ENCODE results near the gene NBAS. TPM values are rescaled to one million over a fixed set of nuclear protein-coding genes. Genes with fewer than 3 reads are reported as not detected.
"Not testable (repeated sequence)": the region's sequence is repeated elsewhere in the genome, so short reads cannot be mapped to it uniquely, and the experiment has no call there.

Gene NBAS
- total RNA-seq, 1 experiment from 2014 or later: 19.7 TPM

GRCh38 chr2:15241929-15242328 lies 319.2 kb downstream of the NBAS start:
- in situ Hi-C loops (cut with HindIII; ENCODE audit: low pct_unique_long_range_greater_than_20kb, low sequenced_read_pairs): no loop called here
- no peak for DNase-seq (ENCODE audit: low read depth)

- no peak for DNase-seq (ENCODE audit: low read depth)
- in situ Hi-C loops (cut with HindIII; ENCODE audit: low pct_unique_long_range_greater_than_20kb, low sequenced_read_pairs): no loop called here
Measured at GRCh38 chr2:15241201-15241600, 319.9 kb downstream of the NBAS start.

- in situ Hi-C loops (cut with HindIII; ENCODE audit: low pct_unique_long_range_greater_than_20kb, low sequenced_read_pairs): no loop called here
- no peak for DNase-seq (ENCODE audit: low read depth)
Measured at GRCh38 chr2:15238028-15238427, 323.1 kb downstream of the NBAS start.

GRCh38 chr2:15230599-15231192 lies 330.4 kb downstream of the NBAS start:
- DNase-seq (ENCODE audit: low read depth): no peak
- in situ Hi-C loops (cut with HindIII; ENCODE audit: low pct_unique_long_range_greater_than_20kb, low sequenced_read_pairs): no loop called here

GRCh38 chr2:15226661-15227060 lies 334.5 kb downstream of the NBAS start:
- DNase-seq (ENCODE audit: low read depth): no peak
- in situ Hi-C loops (cut with HindIII; ENCODE audit: low pct_unique_long_range_greater_than_20kb, low sequenced_read_pairs): no loop called here

- no peak for DNase-seq (ENCODE audit: low read depth)
- in situ Hi-C loops (cut with HindIII; ENCODE audit: low pct_unique_long_range_greater_than_20kb, low sequenced_read_pairs): no loop called here
Measured at GRCh38 chr2:15225131-15225530, 336.0 kb downstream of the NBAS start.

GRCh38 chr2:15224641-15225040 lies 336.5 kb downstream of the NBAS start:
- in situ Hi-C loops (cut with HindIII; ENCODE audit: low pct_unique_long_range_greater_than_20kb, low sequenced_read_pairs): no loop called here

GRCh38 chr2:15223887-15224286 lies 337.2 kb downstream of the NBAS start:
- in situ Hi-C loops (cut with HindIII; ENCODE audit: low pct_unique_long_range_greater_than_20kb, low sequenced_read_pairs): no loop called here
- peak; percentile 22 for DNase-seq (ENCODE audit: low read depth)

More at GRCh38 chr2:15224641-15225040, 336.5 kb downstream of the NBAS start:
- no peak for DNase-seq (ENCODE audit: low read depth)

GRCh38 chr2:15222856-15223255 lies 338.3 kb downstream of the NBAS start:
- in situ Hi-C loops (cut with HindIII; ENCODE audit: low pct_unique_long_range_greater_than_20kb, low sequenced_read_pairs): no loop called here
- DNase-seq (ENCODE audit: low read depth): no peak

- in situ Hi-C loops (cut with HindIII; ENCODE audit: low pct_unique_long_range_greater_than_20kb, low sequenced_read_pairs): no loop called here
- no peak for DNase-seq (ENCODE audit: low read depth)
Measured at GRCh38 chr2:15220603-15221002, 340.5 kb downstream of the NBAS start.

- in situ Hi-C loops (cut with HindIII; ENCODE audit: low pct_unique_long_range_greater_than_20kb, low sequenced_read_pairs): no loop called here
- no peak for DNase-seq (ENCODE audit: low read depth)
Measured at GRCh38 chr2:15218423-15219086, 342.6 kb downstream of the NBAS start.

- in situ Hi-C loops (cut with HindIII; ENCODE audit: low pct_unique_long_range_greater_than_20kb, low sequenced_read_pairs): no loop called here
- DNase-seq (ENCODE audit: low read depth): no peak
Measured at GRCh38 chr2:15212249-15212648, 348.9 kb downstream of the NBAS start.

- in situ Hi-C loops (cut with HindIII; ENCODE audit: low pct_unique_long_range_greater_than_20kb, low sequenced_read_pairs); DNase-seq (ENCODE audit: low read depth): not testable (repeated sequence)
Measured at GRCh38 chr2:15210542-15210941, 350.6 kb downstream of the NBAS start.

- no peak for DNase-seq (ENCODE audit: low read depth)
- in situ Hi-C loops (cut with HindIII; ENCODE audit: low pct_unique_long_range_greater_than_20kb, low sequenced_read_pairs): no loop called here
Measured at GRCh38 chr2:15206419-15206818, 354.7 kb downstream of the NBAS start.

- in situ Hi-C loops (cut with HindIII; ENCODE audit: low pct_unique_long_range_greater_than_20kb, low sequenced_read_pairs): no loop called here
- no peak for DNase-seq (ENCODE audit: low read depth)
Measured at GRCh38 chr2:15205562-15205961, 355.6 kb downstream of the NBAS start.

- in situ Hi-C loops (cut with HindIII; ENCODE audit: low pct_unique_long_range_greater_than_20kb, low sequenced_read_pairs): no loop called here
- no peak for DNase-seq (ENCODE audit: low read depth)
Measured at GRCh38 chr2:15201009-15201408, 360.1 kb downstream of the NBAS start.

- DNase-seq (ENCODE audit: low read depth): no peak
- in situ Hi-C loops (cut with HindIII; ENCODE audit: low pct_unique_long_range_greater_than_20kb, low sequenced_read_pairs): no loop called here
Measured at GRCh38 chr2:15200581-15200980, 360.6 kb downstream of the NBAS start.

- no peak for DNase-seq (ENCODE audit: low read depth)
- in situ Hi-C loops (cut with HindIII; ENCODE audit: low pct_unique_long_range_greater_than_20kb, low sequenced_read_pairs): no loop called here
Measured at GRCh38 chr2:15198051-15198450, 363.1 kb downstream of the NBAS start.

- no peak for DNase-seq (ENCODE audit: low read depth)
- in situ Hi-C loops (cut with HindIII; ENCODE audit: low pct_unique_long_range_greater_than_20kb, low sequenced_read_pairs): no loop called here
Measured at GRCh38 chr2:15195813-15196212, 365.3 kb downstream of the NBAS start.

- no peak for DNase-seq (ENCODE audit: low read depth)
- in situ Hi-C loops (cut with HindIII; ENCODE audit: low pct_unique_long_range_greater_than_20kb, low sequenced_read_pairs): no loop called here
Measured at GRCh38 chr2:15191789-15192188, 369.3 kb downstream of the NBAS start.

All from Caki2 (cell line).